22Rv1 (cell line): Measurements from ENCODE around the gene LAMA1.

Source experiments
- ZFX ChIP-seq: fragments of 450-650 bp; IDR thresholded peaks from 2 replicates; pipeline ENCODE4 v1.6.1; 2017; ENCODE audit warnings: antibody characterized with exemption, borderline replicate concordance
- TF ChIP-seq, protein P1 (sequence below): fragments of 450-650 bp; IDR thresholded peaks from 2 replicates; pipeline ENCODE4 v1.5.1; 2017; ENCODE audit warnings: mild to moderate bottlenecking

DNA sequence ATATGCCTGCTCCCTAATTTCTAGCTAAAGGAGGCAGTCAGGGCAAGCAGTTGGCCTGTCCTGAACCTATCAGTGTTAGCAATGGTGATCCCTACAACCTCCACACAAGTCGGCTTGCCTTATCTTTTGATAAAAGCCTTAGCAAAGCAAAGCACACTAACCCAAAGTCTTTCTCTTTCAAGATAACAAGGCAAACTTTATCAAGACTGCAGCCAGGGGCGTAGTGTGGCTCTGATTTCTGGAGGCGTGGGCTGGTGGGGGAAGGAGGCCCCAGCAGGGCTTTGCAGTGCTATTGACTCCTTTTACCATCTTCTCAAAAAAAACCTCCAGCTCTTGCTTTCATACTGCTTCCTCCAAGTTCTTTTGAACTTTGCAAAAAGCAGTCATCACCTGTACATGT lies 40.2 kb upstream of the LAMA1 start:
- TF ChIP-seq, protein P1, sequence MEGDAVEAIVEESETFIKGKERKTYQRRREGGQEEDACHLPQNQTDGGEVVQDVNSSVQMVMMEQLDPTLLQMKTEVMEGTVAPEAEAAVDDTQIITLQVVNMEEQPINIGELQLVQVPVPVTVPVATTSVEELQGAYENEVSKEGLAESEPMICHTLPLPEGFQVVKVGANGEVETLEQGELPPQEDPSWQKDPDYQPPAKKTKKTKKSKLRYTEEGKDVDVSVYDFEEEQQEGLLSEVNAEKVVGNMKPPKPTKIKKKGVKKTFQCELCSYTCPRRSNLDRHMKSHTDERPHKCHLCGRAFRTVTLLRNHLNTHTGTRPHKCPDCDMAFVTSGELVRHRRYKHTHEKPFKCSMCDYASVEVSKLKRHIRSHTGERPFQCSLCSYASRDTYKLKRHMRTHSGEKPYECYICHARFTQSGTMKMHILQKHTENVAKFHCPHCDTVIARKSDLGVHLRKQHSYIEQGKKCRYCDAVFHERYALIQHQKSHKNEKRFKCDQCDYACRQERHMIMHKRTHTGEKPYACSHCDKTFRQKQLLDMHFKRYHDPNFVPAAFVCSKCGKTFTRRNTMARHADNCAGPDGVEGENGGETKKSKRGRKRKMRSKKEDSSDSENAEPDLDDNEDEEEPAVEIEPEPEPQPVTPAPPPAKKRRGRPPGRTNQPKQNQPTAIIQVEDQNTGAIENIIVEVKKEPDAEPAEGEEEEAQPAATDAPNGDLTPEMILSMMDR, result no peak
- TF ChIP-seq ZFX, result no peak
